Heart left ventricle (tissue), 13 donors: Measurements from ENCODE around the gene ELOVL7.

Experiments used
- POLR2A ChIP-seq, 2 donors: fragments of 450-650 bp; IDR thresholded peaks; one replicate each; pipeline ENCODE4 v1.6.1; 2017; ENCODE audit warnings: antibody characterized with exemption in 2 of 2, mild to moderate bottlenecking in 2 of 2, moderate library complexity in 2 of 2
- TF ChIP-seq, protein P1 (sequence below), 12 donors: fragments of 200-600 bp; sonication (generic) in 4 of 12; IDR thresholded peaks; one replicate each; pipeline versions ENCODE4 v1.5.0 to v1.8.0; 2018 to 2022; ENCODE audit warnings: antibody characterized with exemption in 12 of 12, mild to moderate bottlenecking in 5 of 12
- donor health status: ischemic (EF 13 %, LVEDD 7.1; RV severe dilation, severe dysfunction).
- donor health status: DM: no; HTN: yes; CAD: no.
- donor health status: DM: no; HTN: no; CAD: no.
- donor health status: ischemic (EF 25% LVEDD 6.9; RV normal size, moderate dysfunction).
- donor health status: ischemic (EF 25% LVEDD 5.7; RV mildly dilated, moderate dysfunction).
- donor health status: ischemic (EF 35%, LVEDD 5.7; RV mildly dilated, moderate dysfunction).
- donor health status: nonischemic (EF 11% LVEDD 7.7; RV severe dilation, severe dysfunction).
- donor health status: DM: yes; HTN: yes; CAD: no.
- donor health status: PGD.
- donor health status: ischemic (EF 29% LVEDD 5.4; RV normal size, mild dysfunction).
- donor health status: nonischemic (EF 23%, LVEDD 6.1; RV moderate dilation, normal function).

DNA sequence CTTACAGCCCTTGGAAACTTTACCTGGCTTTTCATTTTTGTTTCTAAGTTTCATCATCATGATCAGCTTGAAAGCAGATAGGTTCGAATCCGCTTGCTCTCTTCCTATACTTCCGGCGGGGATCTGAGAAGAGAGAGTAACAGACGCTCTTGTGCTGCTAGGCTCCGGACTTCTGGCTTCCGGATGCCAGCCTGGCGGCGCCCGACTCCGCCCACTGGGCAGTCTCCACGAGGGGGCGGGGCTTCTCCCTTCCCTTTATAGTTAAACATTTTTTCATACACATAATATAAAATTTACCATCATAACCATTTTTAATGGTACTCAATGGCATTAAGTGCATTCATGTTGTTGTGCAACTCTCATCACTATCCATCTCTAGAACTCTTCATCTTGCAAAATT lies 49.5 kb upstream of the ELOVL7 start:
- TF ChIP-seq, protein P1, sequence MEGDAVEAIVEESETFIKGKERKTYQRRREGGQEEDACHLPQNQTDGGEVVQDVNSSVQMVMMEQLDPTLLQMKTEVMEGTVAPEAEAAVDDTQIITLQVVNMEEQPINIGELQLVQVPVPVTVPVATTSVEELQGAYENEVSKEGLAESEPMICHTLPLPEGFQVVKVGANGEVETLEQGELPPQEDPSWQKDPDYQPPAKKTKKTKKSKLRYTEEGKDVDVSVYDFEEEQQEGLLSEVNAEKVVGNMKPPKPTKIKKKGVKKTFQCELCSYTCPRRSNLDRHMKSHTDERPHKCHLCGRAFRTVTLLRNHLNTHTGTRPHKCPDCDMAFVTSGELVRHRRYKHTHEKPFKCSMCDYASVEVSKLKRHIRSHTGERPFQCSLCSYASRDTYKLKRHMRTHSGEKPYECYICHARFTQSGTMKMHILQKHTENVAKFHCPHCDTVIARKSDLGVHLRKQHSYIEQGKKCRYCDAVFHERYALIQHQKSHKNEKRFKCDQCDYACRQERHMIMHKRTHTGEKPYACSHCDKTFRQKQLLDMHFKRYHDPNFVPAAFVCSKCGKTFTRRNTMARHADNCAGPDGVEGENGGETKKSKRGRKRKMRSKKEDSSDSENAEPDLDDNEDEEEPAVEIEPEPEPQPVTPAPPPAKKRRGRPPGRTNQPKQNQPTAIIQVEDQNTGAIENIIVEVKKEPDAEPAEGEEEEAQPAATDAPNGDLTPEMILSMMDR (IDR thresholded peaks at IDR 0.05) = no peak
- no peak for TF ChIP-seq POLR2A (IDR thresholded peaks at IDR 0.05)
